Activated naive CD4-positive, alpha-beta T cell (primary cell): ENCODE measurements around the gene TFCP2.

Experiments
- DNase-seq, 4 experiments: peaks; one replicate each; lab custom pipeline; 2025; lab: John Stamatoyannopoulos, UW

TFCP2 gene

GRCh38 chr12:51197736-51198567 lies 25.0 kb upstream of the TFCP2 start:
- DNase-seq = no peak

GRCh38 chr12:51196547-51196946 lies 23.6 kb upstream of the TFCP2 start:
- no peak for DNase-seq

- DNase-seq = no peak
These were observed 22.9 kb upstream of the TFCP2 start for GRCh38 chr12:51195841-51196240.

GRCh38 chr12:51192284-51192671 lies 19.3 kb upstream of the TFCP2 start:
- no peak for DNase-seq

- no peak for DNase-seq
These were observed 18.8 kb upstream of the TFCP2 start for GRCh38 chr12:51191516-51192283.

GRCh38 chr12:51190820-51191219 lies 17.9 kb upstream of the TFCP2 start:
- no peak for DNase-seq

GRCh38 chr12:51189790-51190355 lies 16.9 kb upstream of the TFCP2 start:
- DNase-seq = no peak

- DNase-seq = no peak
These were observed 15.6 kb upstream of the TFCP2 start for GRCh38 chr12:51188359-51189051.

- DNase-seq = no peak
These were observed 14.5 kb upstream of the TFCP2 start for GRCh38 chr12:51187370-51187987.

- DNase-seq = no peak
These were observed 13.6 kb upstream of the TFCP2 start for GRCh38 chr12:51186465-51187085.

- DNase-seq = no peak
These were observed 12.3 kb upstream of the TFCP2 start for GRCh38 chr12:51185171-51185717.

GRCh38 chr12:51183816-51184215 lies 10.9 kb upstream of the TFCP2 start:
- DNase-seq = no peak

GRCh38 chr12:51183349-51183748 lies 10.4 kb upstream of the TFCP2 start:
- no peak for DNase-seq

GRCh38 chr12:51181558-51181957 lies 8.6 kb upstream of the TFCP2 start:
- DNase-seq = no peak

- no peak for DNase-seq
These were observed 5.0 kb upstream of the TFCP2 start for GRCh38 chr12:51177897-51178296.

- DNase-seq = no peak
These were observed 1.6 kb upstream of the TFCP2 start for GRCh38 chr12:51174501-51174900.

- no peak for DNase-seq
These were observed 936 bp downstream of the TFCP2 start for GRCh38 chr12:51171884-51172514.

GRCh38 chr12:51163795-51164194 lies 9.1 kb downstream of the TFCP2 start:
- no peak for DNase-seq

GRCh38 chr12:51162217-51162616 lies 10.7 kb downstream of the TFCP2 start:
- no peak for DNase-seq

GRCh38 chr12:51160814-51161459 lies 12.0 kb downstream of the TFCP2 start:
- no peak for DNase-seq
